Measurements from ENCODE around the gene NUP98.

The NUP98 gene

GRCh38 chr11:3686751-3687150 lies 110.6 kb downstream of the NUP98 start:
- no peaks in the 10 kb centered on the region for H3K9me3 ChIP-seq (ENCODE audit: insufficient read depth, low read depth, low read length)
- H3K27ac ChIP-seq (ENCODE audit: low read depth, low read length) = no peak overlapping the region
- peaks cover 91% of the 10 kb centered on the region for H3K36me3 ChIP-seq (ENCODE audit: insufficient read depth, low read length)
- 94% methylated on average over 4 of the region's 4 CpGs for WGBS
- H3K4me3 ChIP-seq (ENCODE audit: low read length) = no peak overlapping the region
- H3K4me1 ChIP-seq (ENCODE audit: insufficient read depth, low read length) = no peaks in the 10 kb centered on the region
- H3K27me3 ChIP-seq (ENCODE audit: insufficient read depth, low read length) = no peaks in the 10 kb centered on the region
- no peak overlapping the region for H3K9ac ChIP-seq (ENCODE audit: low read depth, low read length)

GRCh38 chr11:3685923-3686322 lies 111.4 kb downstream of the NUP98 start:
- no peaks in the 10 kb centered on the region for H3K9me3 ChIP-seq (ENCODE audit: insufficient read depth, low read depth, low read length)
- 96% methylated on average over 7 of the region's 7 CpGs for WGBS
- no peak overlapping the region for H3K4me3 ChIP-seq (ENCODE audit: low read length)
- no peaks in the 10 kb centered on the region for H3K27me3 ChIP-seq (ENCODE audit: insufficient read depth, low read length)
- H3K9ac ChIP-seq (ENCODE audit: low read depth, low read length) = no peak overlapping the region
- no peaks in the 10 kb centered on the region for H3K4me1 ChIP-seq (ENCODE audit: insufficient read depth, low read length)
- peaks cover 91% of the 10 kb centered on the region for H3K36me3 ChIP-seq (ENCODE audit: insufficient read depth, low read length)
- H3K27ac ChIP-seq (ENCODE audit: low read depth, low read length) = no peak overlapping the region

DNA sequence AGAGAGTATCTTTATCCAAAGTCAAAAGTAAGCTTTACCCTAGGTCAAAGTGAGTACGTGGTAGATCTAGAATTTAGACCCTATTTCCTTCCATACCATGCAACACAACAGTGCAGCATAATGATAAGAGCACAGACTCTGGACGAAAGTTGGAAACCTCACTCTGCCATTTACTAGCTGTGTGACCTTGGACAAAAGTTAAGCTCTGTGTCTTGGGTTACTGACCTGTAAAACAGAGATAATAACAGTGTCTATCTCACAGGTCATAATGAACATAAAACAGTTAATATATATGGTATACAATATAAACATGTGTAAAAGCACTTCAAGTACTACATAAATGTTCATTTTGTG lies 112.6 kb downstream of the NUP98 start:
- peaks cover 92% of the 10 kb centered on the region for H3K36me3 ChIP-seq (ENCODE audit: insufficient read depth, low read length)
- H3K9me3 ChIP-seq (ENCODE audit: insufficient read depth, low read depth, low read length) = no peaks in the 10 kb centered on the region
- H3K27ac ChIP-seq (ENCODE audit: low read depth, low read length) = no peak overlapping the region
- H3K4me3 ChIP-seq (ENCODE audit: low read length) = no peak overlapping the region
- no peaks in the 10 kb centered on the region for H3K4me1 ChIP-seq (ENCODE audit: insufficient read depth, low read length)
- no peaks in the 10 kb centered on the region for H3K27me3 ChIP-seq (ENCODE audit: insufficient read depth, low read length)
- no peak overlapping the region for H3K9ac ChIP-seq (ENCODE audit: low read depth, low read length)
- 88% methylated on average over 2 of the region's 2 CpGs for WGBS

GRCh38 chr11:3684129-3684818 lies 113.1 kb downstream of the NUP98 start:
- no peaks in the 10 kb centered on the region for H3K9me3 ChIP-seq (ENCODE audit: insufficient read depth, low read depth, low read length)
- WGBS = 94% methylated on average over 9 of the region's 12 CpGs
- H3K9ac ChIP-seq (ENCODE audit: low read depth, low read length) = no peak overlapping the region
- H3K4me1 ChIP-seq (ENCODE audit: insufficient read depth, low read length) = no peaks in the 10 kb centered on the region
- H3K27ac ChIP-seq (ENCODE audit: low read depth, low read length) = no peak overlapping the region
- H3K4me3 ChIP-seq (ENCODE audit: low read length) = no peak overlapping the region
- no peaks in the 10 kb centered on the region for H3K27me3 ChIP-seq (ENCODE audit: insufficient read depth, low read length)
- H3K36me3 ChIP-seq (ENCODE audit: insufficient read depth, low read length) = peaks cover 92% of the 10 kb centered on the region

DNA sequence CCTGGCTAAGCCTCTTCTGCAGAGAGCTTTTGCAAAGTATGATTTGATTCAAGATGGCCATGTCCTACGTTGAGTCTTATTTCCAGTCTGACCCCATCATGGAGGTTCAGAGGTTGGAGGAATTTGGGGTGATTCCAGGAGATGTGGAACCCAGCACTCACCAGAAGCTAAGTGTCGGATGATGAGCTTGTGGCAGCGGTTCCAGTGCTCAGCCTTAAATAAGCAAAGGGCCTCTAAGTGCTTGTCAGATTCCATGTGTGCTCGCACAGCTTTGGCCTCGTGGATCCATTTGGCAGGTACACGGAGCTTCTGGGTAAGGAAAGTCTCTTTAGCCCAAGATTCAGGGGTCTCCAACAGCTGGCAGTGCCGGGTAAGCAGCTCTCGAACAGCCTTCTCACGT lies 114.3 kb downstream of the NUP98 start:
- Histone ChIP-seq H3K27me3 (ENCODE audit: insufficient read depth, low read length) (no peaks in the 10 kb centered on the region), H3K9me3 (ENCODE audit: insufficient read depth, low read depth, low read length) (no peaks in the 10 kb centered on the region), H3K4me1 (ENCODE audit: insufficient read depth, low read length) (no peaks in the 10 kb centered on the region), H3K4me3 (ENCODE audit: low read length) (no peak overlapping the region), H3K9ac (ENCODE audit: low read depth, low read length) (no peak overlapping the region), H3K36me3 (ENCODE audit: insufficient read depth, low read length) (peaks cover 99% of the 10 kb centered on the region), H3K27ac (ENCODE audit: low read depth, low read length) (no peak overlapping the region)
- WGBS = 96% methylated on average over 9 of the region's 9 CpGs

GRCh38 chr11:3679077-3679476 lies 118.3 kb downstream of the NUP98 start:
- Histone ChIP-seq H3K4me3 (ENCODE audit: low read length) (no peak overlapping the region), H3K9me3 (ENCODE audit: insufficient read depth, low read depth, low read length) (no peaks in the 10 kb centered on the region), H3K9ac (ENCODE audit: low read depth, low read length) (no peak overlapping the region), H3K27me3 (ENCODE audit: insufficient read depth, low read length) (no peaks in the 10 kb centered on the region), H3K27ac (ENCODE audit: low read depth, low read length) (no peak overlapping the region), H3K4me1 (ENCODE audit: insufficient read depth, low read length) (no peaks in the 10 kb centered on the region), H3K36me3 (ENCODE audit: insufficient read depth, low read length) (peaks cover 99% of the 10 kb centered on the region)
- WGBS = 95% methylated on average over 3 of the region's 3 CpGs

GRCh38 chr11:3675971-3676370 lies 121.4 kb downstream of the NUP98 start:
- peaks cover 96% of the 10 kb centered on the region for H3K36me3 ChIP-seq (ENCODE audit: insufficient read depth, low read length)
- H3K27me3 ChIP-seq (ENCODE audit: insufficient read depth, low read length) = no peaks in the 10 kb centered on the region
- no peak overlapping the region for H3K9ac ChIP-seq (ENCODE audit: low read depth, low read length)
- no peaks in the 10 kb centered on the region for H3K4me1 ChIP-seq (ENCODE audit: insufficient read depth, low read length)
- H3K4me3 ChIP-seq (ENCODE audit: low read length) = no peak overlapping the region
- H3K9me3 ChIP-seq (ENCODE audit: insufficient read depth, low read depth, low read length) = no peaks in the 10 kb centered on the region
- WGBS = 96% methylated on average over 11 of the region's 11 CpGs
- H3K27ac ChIP-seq (ENCODE audit: low read depth, low read length) = no peak overlapping the region

DNA sequence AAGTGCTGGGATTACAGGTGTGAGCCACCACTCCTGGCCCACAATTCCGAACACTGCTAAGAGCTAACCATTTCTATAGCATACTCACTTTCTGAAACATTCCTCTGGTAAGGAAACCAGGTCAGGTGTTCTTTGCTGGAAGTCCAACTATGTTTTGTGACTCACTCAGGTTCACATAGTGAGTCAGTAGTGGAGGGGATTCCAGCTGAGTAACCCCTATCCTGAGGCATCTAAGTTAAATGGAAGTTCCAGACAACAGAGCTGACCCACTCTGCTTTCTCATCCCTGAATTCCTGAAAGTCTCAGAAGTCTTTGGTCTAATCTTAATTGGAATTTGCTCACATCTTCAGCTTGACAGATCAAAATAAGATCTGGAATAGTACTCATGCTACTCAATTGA lies 123.2 kb downstream of the NUP98 start:
- 93% methylated on average over 1 of the region's 1 CpG for WGBS
- no peaks in the 10 kb centered on the region for H3K4me1 ChIP-seq (ENCODE audit: insufficient read depth, low read length)

GRCh38 chr11:3671334-3672254 lies 125.8 kb downstream of the NUP98 start, which contains the start of gene CHRNA10:
TSS of gene CHRNA10 (minus strand) at chr11:3671384. CDS start at chr11:3671312, 72 bp downstream.
- 78% methylated on average over 9 of the region's 9 CpGs for WGBS
- H3K9me3 ChIP-seq (ENCODE audit: insufficient read depth, low read depth, low read length) = no peaks in the 10 kb centered on the region
- no peak within 1 kb of the TSS for H3K27ac ChIP-seq (ENCODE audit: low read depth, low read length)
- H3K4me3 ChIP-seq (ENCODE audit: low read length) = no peak within 1 kb of the TSS
- peaks cover 57% of the 10 kb centered on the region for H3K36me3 ChIP-seq (ENCODE audit: insufficient read depth, low read length)
- H3K9ac ChIP-seq (ENCODE audit: low read depth, low read length) = 0 out of 2 replicates have a peak within 1 kb of the TSS, but pooled peaks have one; percentile 17
- no peaks in the 10 kb centered on the region for H3K4me1 ChIP-seq (ENCODE audit: insufficient read depth, low read length)
- H3K27me3 ChIP-seq (ENCODE audit: insufficient read depth, low read length) = no peaks in the 10 kb centered on the region

More for the DNA sequence above, 123.2 kb downstream of the NUP98 start:
- H3K9ac ChIP-seq (ENCODE audit: low read depth, low read length) = no peak overlapping the region
- H3K27me3 ChIP-seq (ENCODE audit: insufficient read depth, low read length) = no peaks in the 10 kb centered on the region
- H3K36me3 ChIP-seq (ENCODE audit: insufficient read depth, low read length) = peaks cover 80% of the 10 kb centered on the region
- H3K9me3 ChIP-seq (ENCODE audit: insufficient read depth, low read depth, low read length) = no peaks in the 10 kb centered on the region
- no peak overlapping the region for H3K4me3 ChIP-seq (ENCODE audit: low read length)
- no peak overlapping the region for H3K27ac ChIP-seq (ENCODE audit: low read depth, low read length)

DNA sequence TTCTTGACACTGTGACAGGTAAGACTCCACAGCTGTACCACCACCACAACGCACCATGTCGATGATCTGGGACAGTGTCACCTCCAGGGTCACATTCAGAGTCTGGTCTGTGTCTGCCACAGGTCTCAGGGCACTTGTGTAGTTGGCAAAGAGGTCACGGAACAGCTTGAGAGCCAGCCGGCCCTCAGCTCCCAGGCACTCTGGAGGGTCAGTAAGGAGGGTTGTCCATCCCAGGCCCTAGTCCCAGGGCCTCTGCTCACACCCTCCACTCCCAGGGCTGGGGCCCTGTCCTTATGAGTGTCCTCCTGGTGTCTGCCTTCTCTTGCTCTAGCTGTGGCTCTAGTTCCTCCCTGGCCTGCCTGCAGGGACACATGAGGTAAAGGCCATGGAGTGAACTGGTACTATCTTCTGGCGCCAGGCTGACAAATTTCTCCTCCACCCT lies 127.6 kb downstream of the NUP98 start:
- WGBS = 95% methylated on average over 5 of the region's 5 CpGs

GRCh38 chr11:3669128-3669527 lies 128.2 kb downstream of the NUP98 start:
- WGBS = 95% methylated on average over 7 of the region's 7 CpGs
- Histone ChIP-seq H3K27me3 (ENCODE audit: insufficient read depth, low read length) (no peaks in the 10 kb centered on the region), H3K36me3 (ENCODE audit: insufficient read depth, low read length) (peaks cover 39% of the 10 kb centered on the region), H3K27ac (ENCODE audit: low read depth, low read length) (no peak overlapping the region), H3K9ac (ENCODE audit: low read depth, low read length) (no peak overlapping the region), H3K4me1 (ENCODE audit: insufficient read depth, low read length) (no peaks in the 10 kb centered on the region), H3K9me3 (ENCODE audit: insufficient read depth, low read depth, low read length) (no peaks in the 10 kb centered on the region), H3K4me3 (ENCODE audit: low read length) (no peak overlapping the region)

More for the DNA sequence above, 127.6 kb downstream of the NUP98 start:
- peaks cover 46% of the 10 kb centered on the region for H3K36me3 ChIP-seq (ENCODE audit: insufficient read depth, low read length)
- H3K4me1 ChIP-seq (ENCODE audit: insufficient read depth, low read length) = no peaks in the 10 kb centered on the region
- H3K9me3 ChIP-seq (ENCODE audit: insufficient read depth, low read depth, low read length) = no peaks in the 10 kb centered on the region
- H3K27ac ChIP-seq (ENCODE audit: low read depth, low read length) = no peak overlapping the region
- H3K27me3 ChIP-seq (ENCODE audit: insufficient read depth, low read length) = no peaks in the 10 kb centered on the region
- H3K4me3 ChIP-seq (ENCODE audit: low read length) = no peak overlapping the region
- no peak overlapping the region for H3K9ac ChIP-seq (ENCODE audit: low read depth, low read length)
